ENCODE results near the gene OPALIN.

- no peak for TF ChIP-seq POLR2A (IDR thresholded peaks at IDR 0.05)
- TF ChIP-seq, protein P1, sequence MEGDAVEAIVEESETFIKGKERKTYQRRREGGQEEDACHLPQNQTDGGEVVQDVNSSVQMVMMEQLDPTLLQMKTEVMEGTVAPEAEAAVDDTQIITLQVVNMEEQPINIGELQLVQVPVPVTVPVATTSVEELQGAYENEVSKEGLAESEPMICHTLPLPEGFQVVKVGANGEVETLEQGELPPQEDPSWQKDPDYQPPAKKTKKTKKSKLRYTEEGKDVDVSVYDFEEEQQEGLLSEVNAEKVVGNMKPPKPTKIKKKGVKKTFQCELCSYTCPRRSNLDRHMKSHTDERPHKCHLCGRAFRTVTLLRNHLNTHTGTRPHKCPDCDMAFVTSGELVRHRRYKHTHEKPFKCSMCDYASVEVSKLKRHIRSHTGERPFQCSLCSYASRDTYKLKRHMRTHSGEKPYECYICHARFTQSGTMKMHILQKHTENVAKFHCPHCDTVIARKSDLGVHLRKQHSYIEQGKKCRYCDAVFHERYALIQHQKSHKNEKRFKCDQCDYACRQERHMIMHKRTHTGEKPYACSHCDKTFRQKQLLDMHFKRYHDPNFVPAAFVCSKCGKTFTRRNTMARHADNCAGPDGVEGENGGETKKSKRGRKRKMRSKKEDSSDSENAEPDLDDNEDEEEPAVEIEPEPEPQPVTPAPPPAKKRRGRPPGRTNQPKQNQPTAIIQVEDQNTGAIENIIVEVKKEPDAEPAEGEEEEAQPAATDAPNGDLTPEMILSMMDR (IDR thresholded peaks at IDR 0.05 in 8 of 11, conservative IDR thresholded peaks at IDR 0.05 in 3 of 11): no peak
Observed at GRCh38 chr10:96407560-96408069, 48.8 kb upstream of the OPALIN start.

Measured in spleen (tissue), 7 donors.